ENCODE data around the gene DCAF11. TPM values are rescaled to one million over a fixed set of nuclear protein-coding genes. Genes with fewer than 3 reads are reported as not detected.

The DCAF11 gene
- polyA plus RNA-seq, 5 donors: 59.5 to 74.4 (median 65.9) TPM

- no peak for DNase-seq
Measured at GRCh38 chr14:24076302-24076601, 38.3 kb upstream of the DCAF11 start.

GRCh38 chr14:24077086-24077485 is 37.5 kb upstream of the DCAF11 start:
- DNase-seq: no peak

GRCh38 chr14:24078146-24078545 is 36.4 kb upstream of the DCAF11 start:
- DNase-seq: no peak

GRCh38 chr14:24079491-24080141 is 35.0 kb upstream of the DCAF11 start:
- DNase-seq: no peak

- DNase-seq: no peak
Measured at GRCh38 chr14:24080142-24080530, 34.4 kb upstream of the DCAF11 start.

GRCh38 chr14:24080888-24081738 is 33.5 kb upstream of the DCAF11 start:
- peak; percentile 27 to 31 for DNase-seq

- DNase-seq: no peak
Measured at GRCh38 chr14:24081739-24082211, 32.8 kb upstream of the DCAF11 start.

- DNase-seq: no peak
Measured at GRCh38 chr14:24082411-24083080, 32.0 kb upstream of the DCAF11 start.

GRCh38 chr14:24083462-24083861 is 31.1 kb upstream of the DCAF11 start:
- no peak for DNase-seq

GRCh38 chr14:24084440-24084839 is 30.1 kb upstream of the DCAF11 start:
- no peak for DNase-seq

GRCh38 chr14:24085215-24085614 is 29.4 kb upstream of the DCAF11 start:
- DNase-seq: no peak

- no peak for DNase-seq
Measured at GRCh38 chr14:24086193-24086955, 28.2 kb upstream of the DCAF11 start.

GRCh38 chr14:24087004-24087403 is 27.6 kb upstream of the DCAF11 start:
- DNase-seq: no peak

- DNase-seq: no peak
Measured at GRCh38 chr14:24088095-24088494, 26.5 kb upstream of the DCAF11 start.

- no peak for DNase-seq
Measured at GRCh38 chr14:24089890-24090289, 24.7 kb upstream of the DCAF11 start.

- peak in 1 of 2 donors; percentile 16 for DNase-seq
Measured at GRCh38 chr14:24092110-24092504, 22.5 kb upstream of the DCAF11 start.

GRCh38 chr14:24092505-24093206 is 21.9 kb upstream of the DCAF11 start:
- no peak for DNase-seq

- no peak for DNase-seq
Measured at GRCh38 chr14:24093207-24093900, 21.2 kb upstream of the DCAF11 start.

GRCh38 chr14:24093901-24094840 is 20.4 kb upstream of the DCAF11 start, which contains the start of gene PCK2:
Gene PCK2 (plus strand): TSS chr14:24094311. CDS start chr14:24094406, 95 bp downstream.
- peak; percentile 86 for DNase-seq

Measured in right lung (tissue), 5 donors.